Left ventricle myocardium inferior (tissue), 1 donor: ENCODE data around the gene LDB2. TPM values are rescaled to one million over a fixed set of nuclear protein-coding genes. Genes with fewer than 3 reads are reported as not detected.

ENCODE experiments used
- DNase-seq: peaks from one replicate; pipeline ENCODE4 v3.0.0-alpha.2; 2020
- H3K27ac ChIP-seq: fragments of 200-600 bp; replicated peaks from 2 replicates; pipeline ENCODE4 v1.8.0; 2021
- H3K27me3 ChIP-seq: fragments of 200-600 bp; 2 replicates; pipeline ENCODE4 v1.8.0; 2021; ENCODE audit warnings: low read depth
- H3K36me3 ChIP-seq: fragments of 200-600 bp; 2 replicates; pipeline ENCODE4 v1.8.0; 2021
- H3K4me1 ChIP-seq: fragments of 200-600 bp; 2 replicates; pipeline ENCODE4 v1.8.0; 2021
- H3K4me3 ChIP-seq: fragments of 200-600 bp; 2 replicates; pipeline ENCODE4 v1.8.0; 2021; ENCODE audit warnings: mild to moderate bottlenecking, moderate library complexity
- H3K9me3 ChIP-seq: fragments of 200-600 bp; replicated peaks from 2 replicates; pipeline ENCODE4 v1.8.0; 2021
- CTCF ChIP-seq: fragments of 200-600 bp; IDR thresholded peaks from 2 replicates; pipeline ENCODE4 v1.8.0; 2021; ENCODE audit warnings: antibody characterized with exemption, mild to moderate bottlenecking, borderline replicate concordance
- intact Hi-C: fragments of 100-400 bp; cut with micrococcal nuclease; formaldehyde crosslinking; loops from one replicate; pipeline ENCODE4 v1.11.0; 2022
- total RNA-seq: library from RNA; stranded (reverse); fragmentation: NEBNext Ultra II Directional; extraction: Animal tissue kit (Norgen Biotek cat#: 25700); gene quantifications from one replicate; pipeline ENCODE4 v1.2.1, GENCODE V29; 2021
- donor health status: DM: no; HTN: yes; CAD: no; lungs with severe emphysema.

LDB2 gene
- total RNA-seq, 1 donor from 2014 or later = 29.6 TPM

GRCh38 chr4:16717266-16717970 is 181.0 kb downstream of the LDB2 start:
- Histone ChIP-seq H3K36me3 (no peaks in the 10 kb centered on the region), H3K4me3 (no peak overlapping the region), H3K27ac (no peak overlapping the region), H3K9me3 (peaks cover 5% of the 10 kb centered on the region), H3K27me3 (no peaks in the 10 kb centered on the region), H3K4me1 (peaks cover 11% of the 10 kb centered on the region)
- intact Hi-C loops = no loop called here
- no peak for TF ChIP-seq CTCF
- DNase-seq = no peak

- no peak for TF ChIP-seq CTCF
- Histone ChIP-seq H3K9me3 (peaks cover 5% of the 10 kb centered on the region), H3K27me3 (no peaks in the 10 kb centered on the region), H3K36me3 (no peaks in the 10 kb centered on the region), H3K27ac (no peak overlapping the region), H3K4me3 (no peak overlapping the region), H3K4me1 (no peaks in the 10 kb centered on the region)
- no peak for DNase-seq
- intact Hi-C loops = no loop called here
Measured at GRCh38 chr4:16715482-16715881, 183.0 kb downstream of the LDB2 start.

- peaks cover 5% of the 10 kb centered on the region for H3K9me3 ChIP-seq
- H3K27me3 ChIP-seq = no peaks in the 10 kb centered on the region
- TF ChIP-seq CTCF = no peak
- no peak overlapping the region for H3K4me3 ChIP-seq
- no peak for DNase-seq
- intact Hi-C loops = no loop called here
- H3K36me3 ChIP-seq = no peaks in the 10 kb centered on the region
- no peaks in the 10 kb centered on the region for H3K4me1 ChIP-seq
- no peak overlapping the region for H3K27ac ChIP-seq
Measured at GRCh38 chr4:16714191-16714590, 184.3 kb downstream of the LDB2 start.

- TF ChIP-seq CTCF = no peak
- Histone ChIP-seq H3K4me3 (no peak overlapping the region), H3K9me3 (peaks cover 5% of the 10 kb centered on the region), H3K4me1 (no peaks in the 10 kb centered on the region), H3K27me3 (no peaks in the 10 kb centered on the region), H3K36me3 (no peaks in the 10 kb centered on the region), H3K27ac (no peak overlapping the region)
- intact Hi-C loops = no loop called here
- DNase-seq = no peak
Measured at GRCh38 chr4:16713696-16714095, 184.7 kb downstream of the LDB2 start.

- DNase-seq = no peak
- H3K27ac ChIP-seq = no peak overlapping the region
- no peaks in the 10 kb centered on the region for H3K36me3 ChIP-seq
- H3K27me3 ChIP-seq = no peaks in the 10 kb centered on the region
- TF ChIP-seq CTCF = no peak
- intact Hi-C loops = no loop called here
- no peaks in the 10 kb centered on the region for H3K4me1 ChIP-seq
- peaks cover 5% of the 10 kb centered on the region for H3K9me3 ChIP-seq
- H3K4me3 ChIP-seq = no peak overlapping the region
Measured at GRCh38 chr4:16713271-16713670, 185.2 kb downstream of the LDB2 start.
